Occipital lobe (tissue), 2 donors: ENCODE measurements around the gene DHX9. TPM values are rescaled to one million over a fixed set of nuclear protein-coding genes. Genes with fewer than 3 reads are reported as not detected.

ENCODE experiments used
- DNase-seq: peaks from one replicate; lab custom pipeline; 2025; lab: John Stamatoyannopoulos, UW
- total RNA-seq: library from RNA; depleted of rRNA; stranded (reverse); fragments of >200 nt; gene quantifications from one replicate; pipeline ENCODE4 v1.2.3, GENCODE V29; 2014

Gene DHX9
- total RNA-seq, 1 donor from 2014 or later = 258 TPM

DNA sequence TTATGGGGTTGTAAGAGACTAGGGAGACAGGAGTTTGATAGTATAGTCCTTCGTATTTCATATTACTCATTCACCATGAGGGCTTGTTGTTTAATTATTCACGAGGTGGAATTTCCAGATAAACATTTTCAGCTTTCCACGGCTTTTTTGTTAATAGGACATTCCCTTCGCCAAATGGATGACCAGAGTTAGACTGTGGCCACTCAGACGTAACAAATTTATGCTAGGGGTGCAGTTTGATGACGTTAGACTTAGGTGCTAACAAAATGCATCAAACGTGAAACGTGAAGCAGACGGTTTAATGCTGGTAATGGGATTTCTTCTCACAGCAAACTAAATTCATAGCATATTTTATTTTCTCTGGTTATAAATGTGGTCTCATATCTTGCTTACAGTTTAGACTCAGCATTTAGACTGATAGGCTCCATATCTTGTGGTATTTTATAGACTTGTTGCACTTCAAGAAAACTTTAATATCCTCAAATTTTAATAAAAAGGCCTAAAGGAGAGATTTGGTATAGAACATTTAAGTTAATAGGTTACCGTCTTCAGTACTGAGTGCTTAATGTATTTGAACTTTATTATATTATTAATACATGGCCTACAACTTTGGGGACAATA lies 2.3 kb downstream of the DHX9 start:
- DNase-seq = no peak

DNA sequence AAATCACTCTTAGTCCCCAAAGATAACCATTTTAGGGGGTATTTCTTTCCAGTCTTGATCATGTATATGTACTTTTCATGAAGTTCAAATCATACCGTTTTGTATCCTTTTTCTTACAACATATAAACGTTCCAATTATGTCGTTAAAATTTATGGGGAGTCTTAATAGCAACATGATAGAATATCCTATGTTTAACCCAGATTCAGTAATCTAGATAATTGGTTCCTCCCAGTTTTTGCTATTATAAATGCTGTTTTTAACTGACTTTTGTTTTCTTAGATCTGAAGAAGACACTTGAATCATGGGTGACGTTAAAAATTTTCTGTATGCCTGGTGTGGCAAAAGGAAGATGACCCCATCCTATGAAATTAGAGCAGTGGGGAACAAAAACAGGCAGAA lies 3.1 kb downstream of the DHX9 start:
- DNase-seq = no peak

DNA sequence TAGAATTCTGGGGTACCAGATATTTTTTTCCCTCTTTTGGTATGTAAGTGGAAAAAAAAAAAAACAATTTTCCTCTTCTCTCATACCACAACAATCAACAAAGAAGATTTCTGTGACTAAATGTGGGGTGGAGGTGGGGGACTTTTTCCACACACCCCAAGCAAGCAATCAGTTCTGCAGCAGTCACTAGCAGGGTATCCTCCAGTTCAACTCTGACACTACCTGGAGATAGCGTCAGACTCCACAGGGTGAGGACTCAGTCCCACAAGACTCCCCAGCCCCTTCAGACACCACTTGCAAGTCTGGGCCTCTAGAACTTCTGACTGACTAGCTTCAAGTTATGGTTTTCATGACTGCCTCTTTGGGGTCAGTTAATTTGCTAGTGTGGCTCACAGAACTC lies 6.2 kb downstream of the DHX9 start:
- no peak for DNase-seq

DNA sequence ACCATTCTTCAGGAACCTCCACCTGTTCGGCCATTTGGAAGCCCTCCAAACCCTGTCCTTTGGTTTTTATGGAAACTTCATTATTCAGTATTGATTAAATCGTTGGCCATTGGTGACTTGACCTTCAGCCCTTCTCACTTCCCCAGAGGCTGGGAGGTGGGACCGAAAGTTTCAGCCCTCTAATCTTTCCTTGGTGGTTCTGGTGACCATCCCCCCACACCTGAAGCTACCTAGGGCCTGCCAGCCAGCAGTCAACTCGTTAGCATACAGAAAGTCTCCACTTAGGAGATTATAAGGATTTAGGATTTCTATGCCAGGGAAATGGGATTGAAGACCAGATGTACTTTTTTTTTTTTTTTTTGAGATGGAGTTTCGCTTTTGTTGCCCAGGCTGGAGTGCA lies 6.7 kb downstream of the DHX9 start:
- no peak for DNase-seq

DNA sequence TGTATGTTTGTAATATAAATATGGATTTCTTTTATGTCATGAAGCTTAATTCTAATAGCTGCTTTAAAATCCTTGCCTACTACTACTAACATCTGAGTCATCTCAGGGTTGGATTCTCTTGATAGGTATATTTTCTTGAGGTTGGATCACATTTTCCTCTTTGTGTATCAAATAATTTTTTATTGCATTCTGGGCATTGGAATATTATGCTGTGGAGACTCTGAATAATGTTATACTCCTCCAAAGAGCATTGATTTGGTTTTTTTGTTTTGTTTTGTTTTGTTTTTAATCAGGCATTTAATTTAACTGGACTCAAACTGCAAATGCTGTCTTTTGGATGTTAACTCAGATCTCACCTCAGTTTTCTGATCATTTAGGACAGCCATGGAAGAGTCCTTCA lies 8.0 kb downstream of the DHX9 start:
- DNase-seq = no peak

DNA sequence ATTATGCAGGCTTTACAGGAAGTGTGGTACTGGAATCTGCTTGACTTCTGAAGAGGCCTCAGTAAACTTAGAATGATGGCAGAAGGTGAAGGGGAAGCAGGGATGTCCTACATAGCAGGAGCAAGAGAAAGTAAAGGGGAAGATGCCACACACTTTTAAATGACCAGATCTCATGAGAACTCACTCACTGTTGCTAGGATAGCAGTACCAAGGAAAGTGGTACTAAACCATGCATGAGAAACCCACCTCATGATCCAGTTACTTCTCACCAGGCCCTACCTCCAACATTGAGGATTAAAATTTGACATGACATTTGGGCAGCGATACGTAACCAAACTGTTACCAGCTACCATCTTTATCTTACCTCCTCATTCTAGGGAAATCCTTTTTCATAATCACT lies 9.6 kb downstream of the DHX9 start:
- no peak for DNase-seq

DNA sequence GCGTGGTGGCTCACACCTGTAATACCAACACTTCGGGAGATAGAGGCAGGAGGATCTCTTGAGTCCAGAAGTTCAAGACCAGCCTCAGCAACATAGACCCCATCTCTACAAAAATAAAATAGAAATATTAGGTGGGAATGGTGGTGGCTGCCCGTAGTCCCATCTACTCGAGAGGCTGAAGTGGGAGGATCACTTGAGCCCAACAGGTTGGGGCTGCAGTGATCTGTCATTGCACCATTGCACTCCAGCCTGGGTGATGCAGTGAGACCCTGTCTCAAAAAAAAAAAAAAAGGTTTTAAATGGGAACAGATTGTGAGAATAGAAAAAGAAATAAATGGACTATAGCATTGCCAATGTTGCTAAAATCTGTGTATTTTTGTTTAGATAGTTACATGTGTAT lies 11.2 kb downstream of the DHX9 start:
- no peak for DNase-seq

DNA sequence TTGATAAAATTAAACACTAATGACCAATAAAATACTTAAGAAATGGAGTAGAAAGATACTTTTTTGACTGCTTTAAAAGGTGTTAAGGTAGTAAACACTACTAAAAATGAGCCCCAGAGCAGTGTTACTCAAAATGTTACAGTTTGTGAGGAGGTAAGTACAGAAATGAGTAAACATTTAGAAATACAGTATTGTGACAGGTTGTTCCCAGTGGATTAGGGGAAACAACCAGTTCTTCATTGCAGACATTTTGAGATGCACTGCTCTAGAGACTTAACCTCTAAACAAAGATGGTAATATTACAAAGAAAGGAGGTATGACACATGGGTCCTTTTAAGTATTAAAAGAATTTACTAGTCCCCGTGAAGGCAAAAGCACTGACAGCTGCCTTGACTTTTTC lies 12.7 kb downstream of the DHX9 start:
- DNase-seq = no peak

DNA sequence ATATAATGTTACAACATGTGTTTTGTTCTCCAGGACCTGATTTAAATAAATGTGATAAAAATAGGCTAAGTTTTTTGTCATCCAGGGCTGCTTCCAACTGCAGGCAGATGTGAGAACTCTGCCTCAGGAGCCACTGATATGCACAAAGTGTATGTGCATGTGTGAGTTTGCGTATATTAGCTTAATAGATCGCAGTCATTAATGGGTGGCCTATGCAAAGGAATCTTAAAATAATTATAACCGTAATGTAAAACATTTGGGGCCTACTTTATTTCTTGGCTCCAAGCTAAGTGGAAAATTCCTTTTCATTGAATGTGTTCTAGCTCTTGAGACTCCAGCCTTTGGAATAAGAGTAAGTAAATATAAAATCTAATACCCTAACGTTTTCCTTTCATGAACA lies 16.8 kb downstream of the DHX9 start:
- no peak for DNase-seq

DNA sequence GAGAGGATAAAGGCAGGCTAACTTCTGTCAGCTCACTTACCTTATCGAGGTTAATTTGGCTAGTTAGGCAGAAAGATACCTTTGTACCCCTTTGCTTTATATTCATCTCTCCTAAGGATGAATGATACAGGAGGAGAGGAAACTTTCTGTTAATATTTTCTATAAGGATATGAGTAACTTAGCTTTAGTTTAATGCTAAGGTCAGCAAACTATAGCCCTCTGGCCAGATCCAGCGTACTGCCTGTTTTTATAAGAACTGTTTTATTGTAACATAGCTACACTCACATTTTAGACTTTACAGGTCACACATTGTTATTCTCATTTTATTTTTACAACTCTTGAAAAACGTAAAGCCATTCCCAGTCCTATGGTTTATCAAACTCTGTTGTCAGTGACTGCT lies 18.1 kb downstream of the DHX9 start:
- DNase-seq = no peak

DNA sequence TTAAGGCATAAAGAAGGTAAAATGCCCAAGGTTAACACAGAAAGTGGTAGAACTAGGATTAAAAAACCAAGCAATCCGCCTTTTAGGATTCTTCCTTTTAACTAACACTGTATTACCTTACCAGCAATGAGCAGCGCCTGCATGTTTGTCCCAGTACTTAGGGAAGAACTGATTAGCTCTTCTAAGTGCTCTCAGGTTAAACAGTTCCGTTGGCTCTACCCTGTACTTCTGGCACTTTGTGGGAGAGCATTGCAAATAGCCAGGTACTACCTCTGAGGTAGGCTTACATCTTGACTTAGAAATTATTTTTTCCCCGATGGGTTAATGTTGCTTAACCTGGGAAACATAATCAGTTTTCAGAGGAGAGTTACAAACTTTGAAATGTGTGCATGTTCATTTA lies 21.5 kb downstream of the DHX9 start:
- DNase-seq = no peak

DNA sequence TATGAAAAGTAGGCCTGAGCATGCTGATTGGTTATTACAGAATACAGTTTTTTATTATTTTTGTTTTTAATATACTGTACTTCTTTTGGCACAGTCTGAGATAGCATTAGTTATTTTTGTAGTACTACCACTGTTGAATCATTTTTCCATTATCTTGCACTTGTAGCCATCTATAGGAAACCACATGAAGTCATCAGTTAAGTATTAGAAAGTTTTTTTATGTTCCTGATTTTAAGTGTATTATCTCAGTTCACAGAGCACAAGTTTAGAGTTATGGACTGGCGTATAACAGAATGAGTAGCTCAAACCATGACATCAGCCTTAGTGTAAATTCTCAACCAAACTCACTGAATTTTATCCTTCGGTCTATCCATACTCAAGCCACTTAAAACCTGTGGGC lies 22.8 kb downstream of the DHX9 start:
- no peak for DNase-seq

DNA sequence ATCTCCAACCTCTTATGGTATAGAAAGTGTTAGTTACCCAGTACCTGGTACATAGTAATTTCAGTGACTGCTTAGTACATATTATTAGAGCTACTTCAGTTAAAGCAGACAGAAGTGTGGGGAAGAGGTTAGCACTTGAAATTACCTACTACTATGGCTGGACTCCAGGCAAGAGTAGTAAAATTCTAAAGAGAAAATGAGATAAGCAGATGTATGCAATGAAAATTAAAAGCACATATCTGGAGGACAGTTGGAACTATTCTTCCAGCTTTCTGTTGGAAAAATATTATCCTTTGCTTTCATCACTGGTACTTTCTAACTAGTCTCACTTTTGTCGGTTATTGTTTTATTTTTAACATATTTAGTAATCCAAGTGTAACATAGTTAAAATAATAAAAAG lies 23.7 kb downstream of the DHX9 start:
- no peak for DNase-seq

DNA sequence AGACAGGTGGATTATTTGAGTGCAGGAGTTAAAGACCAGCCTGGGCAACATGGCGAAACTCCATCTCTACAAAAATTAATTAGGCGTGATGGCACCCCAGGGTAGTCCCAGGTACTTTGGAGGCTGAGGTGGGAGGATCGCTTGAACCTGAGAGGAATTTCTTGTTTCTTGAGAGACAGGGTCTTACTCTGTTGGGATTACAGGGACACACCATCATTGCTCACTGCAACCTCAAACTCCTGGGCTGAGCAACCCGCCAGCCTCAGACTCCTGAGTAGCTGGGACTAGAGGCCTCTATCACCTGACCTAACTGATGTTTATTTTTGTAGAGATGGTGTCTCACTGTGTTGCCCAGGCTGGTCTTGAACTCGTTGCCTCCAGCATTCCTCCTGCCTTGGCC lies 24.8 kb downstream of the DHX9 start:
- no peak for DNase-seq

DNA sequence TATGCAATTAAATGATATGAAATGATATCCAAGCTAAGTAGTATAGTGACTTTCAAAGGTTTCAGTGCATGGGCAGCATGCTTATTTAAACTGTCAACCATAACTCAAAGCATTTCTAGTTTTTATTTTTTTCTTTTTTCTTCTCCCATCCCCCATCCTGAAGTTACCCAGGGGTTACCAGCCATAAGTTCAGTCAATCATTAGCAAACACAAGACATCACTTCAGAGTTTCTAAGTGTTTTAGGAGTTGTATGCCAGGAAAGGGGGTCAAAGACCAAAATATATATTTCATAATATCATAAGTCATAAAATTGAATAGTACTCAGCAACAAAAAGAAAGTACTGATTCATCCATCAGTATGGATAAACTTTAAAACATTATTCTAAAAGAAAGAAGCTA lies 28.7 kb downstream of the DHX9 start:
- no peak for DNase-seq

DNA sequence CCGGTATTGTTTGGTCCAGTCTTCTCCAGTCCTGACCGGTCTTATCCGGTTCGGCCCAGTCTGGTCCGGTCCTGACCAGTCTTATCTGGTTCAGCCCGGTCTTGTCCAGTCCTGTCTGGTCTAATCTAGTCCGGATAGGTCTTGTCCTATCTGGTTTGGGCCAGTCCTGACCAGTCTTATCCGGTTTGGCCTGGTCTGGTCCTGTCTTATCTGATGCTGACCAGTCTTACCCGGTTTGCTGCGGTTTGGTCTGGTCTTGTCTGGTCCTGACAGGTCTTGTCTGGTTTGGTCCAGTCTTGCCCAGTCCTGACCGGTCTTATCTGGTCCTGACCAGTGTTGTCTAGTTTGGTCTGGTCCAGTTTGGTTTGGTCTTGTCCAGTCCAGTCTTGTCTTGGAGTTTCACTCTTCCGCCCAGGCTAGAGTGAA lies 30.1 kb downstream of the DHX9 start:
- DNase-seq = no peak

DNA sequence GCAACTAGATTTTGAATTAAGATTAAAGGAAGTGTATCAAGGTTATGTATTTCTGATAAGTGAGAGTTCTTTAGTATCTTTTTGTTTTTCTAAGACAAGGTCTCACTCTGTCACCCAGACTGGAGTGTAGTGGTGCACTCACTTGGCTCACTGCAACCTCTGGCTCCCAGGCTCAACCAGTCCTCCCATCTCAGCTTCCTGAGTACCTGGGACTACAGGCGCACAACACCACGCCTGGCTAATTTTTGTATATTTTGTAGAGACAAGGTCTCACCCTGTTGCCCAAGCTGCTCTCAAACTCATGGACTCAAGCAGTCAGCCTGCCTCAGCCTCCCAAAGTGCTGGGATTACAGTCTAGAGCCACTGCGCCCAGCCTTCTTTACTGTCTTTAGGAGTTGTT lies 33.7 kb downstream of the DHX9 start:
- no peak for DNase-seq

DNA sequence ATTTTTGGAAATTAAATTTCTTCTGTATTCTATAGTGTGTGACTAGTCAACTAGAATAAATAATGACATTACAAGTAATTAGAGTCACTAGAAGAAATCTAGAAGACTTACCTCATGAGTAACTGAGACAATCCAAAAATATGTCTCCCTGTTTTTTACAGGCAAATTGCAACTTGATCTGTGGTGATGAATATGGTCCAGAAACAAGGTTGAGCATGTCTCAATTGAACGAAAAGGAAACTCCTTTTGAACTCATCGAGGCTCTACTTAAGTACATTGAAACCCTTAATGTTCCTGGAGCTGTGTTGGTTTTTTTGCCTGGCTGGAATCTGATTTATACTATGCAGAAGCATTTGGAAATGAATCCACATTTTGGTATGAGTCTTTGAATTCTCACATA lies 36.7 kb downstream of the DHX9 start:
- no peak for DNase-seq

DNA sequence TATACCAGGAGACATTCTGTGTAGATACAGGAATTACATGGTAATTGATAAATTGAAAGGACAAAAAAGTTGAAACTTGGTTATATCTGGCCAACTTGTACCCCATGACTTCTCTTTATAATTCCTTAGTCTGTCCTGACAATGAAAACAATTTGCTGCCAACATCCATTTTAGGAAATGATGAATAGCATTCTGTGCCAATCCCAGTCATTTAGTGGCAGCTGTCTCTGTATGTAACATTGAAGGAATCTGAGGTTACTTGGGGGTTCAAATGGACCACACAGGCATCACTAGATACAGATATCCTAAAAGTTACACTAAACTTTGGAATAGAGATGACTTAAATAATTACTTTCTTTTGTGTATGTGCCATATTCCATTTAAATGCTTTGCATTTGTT lies 38.2 kb downstream of the DHX9 start:
- no peak for DNase-seq

DNA sequence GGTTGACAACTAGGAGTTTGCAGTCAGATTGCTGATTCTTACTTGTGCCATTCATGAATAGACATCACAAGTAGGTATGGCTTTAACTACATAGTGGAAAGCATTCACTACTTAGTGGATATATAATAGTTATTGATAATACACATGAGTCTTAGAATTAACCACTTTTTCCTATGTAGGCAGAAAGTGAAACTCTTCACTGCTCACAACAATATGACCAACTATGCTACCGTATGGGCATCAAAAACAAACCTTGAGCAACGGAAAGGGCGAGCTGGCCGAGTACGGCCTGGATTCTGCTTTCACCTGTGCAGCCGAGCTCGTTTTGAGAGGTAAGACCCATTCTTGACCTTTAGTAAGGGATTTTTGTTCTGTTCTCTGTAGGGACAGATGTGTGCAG lies 38.7 kb downstream of the DHX9 start:
- DNase-seq = no peak

DNA sequence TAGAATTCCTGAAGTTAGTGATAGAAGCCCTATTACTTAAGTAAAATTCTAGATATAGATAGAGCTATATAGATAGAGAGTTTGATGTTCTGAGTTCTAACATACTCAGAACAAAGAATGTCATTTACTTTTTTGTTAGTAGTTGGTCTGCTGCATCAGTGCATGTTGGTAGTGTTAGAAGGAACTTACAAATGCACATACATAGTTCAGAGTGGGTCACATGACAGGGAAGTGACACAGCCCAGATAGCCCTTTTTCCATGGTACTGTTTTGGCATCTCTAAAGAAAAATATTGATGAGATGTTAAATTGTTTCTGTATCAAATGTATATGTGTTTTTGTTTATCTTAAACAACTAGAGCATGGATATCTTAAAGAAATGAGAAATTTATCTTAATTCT lies 45.7 kb downstream of the DHX9 start:
- DNase-seq = no peak

DNA sequence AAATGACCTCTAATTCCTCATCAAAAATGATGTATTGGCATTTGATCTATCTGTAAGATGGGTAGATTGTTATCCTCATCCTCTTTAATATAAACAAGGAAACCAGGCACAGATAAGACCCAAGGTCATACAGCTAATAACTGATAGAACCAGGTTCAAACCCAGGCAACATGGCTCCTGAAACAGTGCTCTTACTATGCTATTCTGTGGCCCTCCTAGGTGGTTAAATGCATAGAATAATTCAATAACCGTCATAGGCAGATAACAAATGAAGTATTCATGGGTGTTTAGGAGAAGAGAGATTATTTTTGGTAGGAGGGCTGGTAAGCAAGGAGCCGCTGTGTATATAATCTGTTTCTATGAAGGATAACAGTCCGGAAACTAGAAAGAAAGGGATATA lies 46.4 kb downstream of the DHX9 start:
- DNase-seq = no peak

DNA sequence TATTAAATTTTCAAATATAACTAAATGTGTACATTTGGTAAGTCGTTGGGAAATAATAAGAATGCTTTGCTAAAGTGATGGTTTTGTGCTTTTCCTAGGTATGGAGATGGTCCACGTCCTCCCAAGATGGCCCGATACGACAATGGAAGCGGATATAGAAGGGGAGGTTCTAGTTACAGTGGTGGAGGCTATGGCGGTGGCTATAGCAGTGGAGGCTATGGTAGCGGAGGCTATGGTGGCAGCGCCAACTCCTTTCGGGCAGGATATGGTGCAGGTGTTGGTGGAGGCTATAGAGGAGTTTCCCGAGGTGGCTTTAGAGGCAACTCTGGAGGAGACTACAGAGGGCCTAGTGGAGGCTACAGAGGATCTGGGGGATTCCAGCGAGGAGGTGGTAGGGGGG lies 47.8 kb downstream of the DHX9 start:
- DNase-seq = no peak

DNA sequence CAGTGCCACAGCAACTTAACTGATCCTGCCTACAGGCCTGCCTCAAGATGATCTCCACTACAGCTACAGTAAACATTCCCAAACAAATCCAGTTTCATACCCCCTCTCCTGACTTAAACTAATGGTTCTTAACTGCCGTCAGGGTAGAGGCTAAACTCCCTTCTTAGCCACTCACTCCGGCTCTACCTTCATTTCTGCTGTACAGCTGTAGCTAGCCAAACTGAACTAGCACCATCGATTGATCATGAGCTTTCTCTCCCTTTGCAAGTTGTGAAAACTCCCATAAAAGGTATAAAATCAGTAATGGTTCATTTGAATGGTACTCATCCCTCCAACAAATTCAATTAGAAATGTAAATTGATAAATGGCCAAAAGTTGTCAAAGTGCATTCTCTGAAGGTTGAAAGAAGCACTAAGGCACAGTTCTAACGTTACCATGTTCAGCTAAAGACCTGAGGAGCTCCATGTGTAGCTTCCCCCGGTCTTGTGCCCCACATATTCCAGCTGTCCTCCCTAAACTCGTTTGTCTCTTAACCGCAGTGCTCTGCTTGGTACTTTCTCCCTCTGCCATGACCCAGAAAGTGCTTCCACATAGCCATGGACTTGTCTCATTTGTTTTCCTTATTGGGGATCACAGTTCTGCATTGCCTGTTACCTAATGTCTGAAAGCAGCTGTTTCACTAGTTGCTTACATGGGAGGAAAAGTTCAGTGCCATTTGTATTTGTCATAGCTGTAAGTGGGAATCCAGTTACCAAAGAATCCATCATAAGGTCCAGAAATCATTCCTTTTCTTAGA lies 49.8 kb downstream of the DHX9 start:
- DNase-seq = no peak
